AG08396 (cell line): Measurements from ENCODE around the gene MANBA.
"Not testable (repeated sequence)": the region's sequence is repeated elsewhere in the genome, so short reads cannot be mapped to it uniquely, and the experiment has no call there.

Experiments used
- DNase-seq: peaks from one replicate; pipeline ENCODE4 v3.0.0; 2012; ENCODE audit warnings: low spot score, mixed read lengths

MANBA gene

GRCh38 chr4:102761906-102762305, 1.1 kb upstream of the MANBA start:
- DNase-seq: no peak

- DNase-seq: peak; percentile 38
Observed at GRCh38 chr4:102761296-102761701, 531 bp upstream of the MANBA start.

GRCh38 chr4:102759831-102760644, 730 bp downstream of the MANBA start:
- peak; percentile 40 for DNase-seq

GRCh38 chr4:102758241-102759160, 2.3 kb downstream of the MANBA start:
- no peak for DNase-seq

- DNase-seq: no peak
Observed at GRCh38 chr4:102757681-102758080, 3.1 kb downstream of the MANBA start.

- DNase-seq: no peak
Observed at GRCh38 chr4:102754044-102754443, 6.7 kb downstream of the MANBA start.

- no peak for DNase-seq
Observed at GRCh38 chr4:102751941-102752340, 8.8 kb downstream of the MANBA start.

GRCh38 chr4:102743352-102743751, 17.4 kb downstream of the MANBA start:
- not testable (repeated sequence) for DNase-seq

GRCh38 chr4:102738802-102739201, 22.0 kb downstream of the MANBA start:
- DNase-seq: not testable (repeated sequence)

GRCh38 chr4:102736636-102737549, 23.9 kb downstream of the MANBA start:
- no peak for DNase-seq

- no peak for DNase-seq
Observed at GRCh38 chr4:102735582-102735981, 25.2 kb downstream of the MANBA start.

- peak; percentile 32 for DNase-seq
Observed at GRCh38 chr4:102734591-102735385, 26.0 kb downstream of the MANBA start.

- DNase-seq: no peak
Observed at GRCh38 chr4:102734116-102734515, 26.7 kb downstream of the MANBA start.

GRCh38 chr4:102733084-102733483, 27.7 kb downstream of the MANBA start:
- DNase-seq: no peak

- no peak for DNase-seq
Observed at GRCh38 chr4:102732678-102733077, 28.1 kb downstream of the MANBA start.

- no peak for DNase-seq
Observed at GRCh38 chr4:102730968-102731533, 29.7 kb downstream of the MANBA start.

- not testable (repeated sequence) for DNase-seq
Observed at GRCh38 chr4:102729486-102729885, 31.3 kb downstream of the MANBA start.

- DNase-seq: not testable (repeated sequence)
Observed at GRCh38 chr4:102726919-102727318, 33.8 kb downstream of the MANBA start.

GRCh38 chr4:102726068-102726467, 34.7 kb downstream of the MANBA start:
- no peak for DNase-seq

GRCh38 chr4:102725229-102725628, 35.5 kb downstream of the MANBA start:
- DNase-seq: no peak

GRCh38 chr4:102723511-102723910, 37.3 kb downstream of the MANBA start:
- DNase-seq: no peak
